BLaER1 (cell line): ENCODE measurements around the gene SPDYE6.
A peak's percentile ranks its signal among the peaks of the same experiment; 100 is the strongest.
"Not testable (repeated sequence)": the region's sequence is repeated elsewhere in the genome, so short reads cannot be mapped to it uniquely, and the experiment has no call there.

Experiments
- H3K27ac ChIP-seq: shearing (Covaris generic); formaldehyde crosslinking; 2 replicates; pipeline ENCODE4 v1.8.1; 2022
- H3K27me3 ChIP-seq: shearing (Covaris generic); formaldehyde crosslinking; 2 replicates; pipeline ENCODE4 v1.8.1; 2022
- H3K36me3 ChIP-seq: shearing (Covaris generic); formaldehyde crosslinking; 2 replicates; pipeline ENCODE4 v1.8.1; 2022
- H3K4me1 ChIP-seq: shearing (Covaris generic); formaldehyde crosslinking; 2 replicates; pipeline ENCODE4 v1.8.1; 2022
- H3K4me2 ChIP-seq: shearing (Covaris generic); formaldehyde crosslinking; 2 replicates; pipeline ENCODE4 v1.8.1; 2022
- H3K4me3 ChIP-seq: shearing (Covaris generic); formaldehyde crosslinking; 2 replicates; pipeline ENCODE4 v1.8.1; 2022
- H3K9ac ChIP-seq: shearing (Covaris generic); formaldehyde crosslinking; 2 replicates; pipeline ENCODE4 v1.8.1; 2022
- H3K9me3 ChIP-seq: shearing (Covaris generic); formaldehyde crosslinking; 2 replicates; pipeline ENCODE4 v1.8.1; 2022
- H4K20me1 ChIP-seq: shearing (Covaris generic); formaldehyde crosslinking; 2 replicates; pipeline ENCODE4 v1.8.1; 2022
- Cebpa-rat ChIP-seq: shearing (Covaris generic); IDR thresholded peaks from 2 replicates; pipeline ENCODE4 v1.8.1; 2022

The SPDYE6 gene

GRCh38 chr7:102340599-102341368, 15.5 kb downstream of the SPDYE6 start:
- H4K20me1 ChIP-seq, H3K36me3 ChIP-seq, H3K9me3 ChIP-seq, H3K27me3 ChIP-seq, H3K4me3 ChIP-seq, H3K27ac ChIP-seq, H3K9ac ChIP-seq: not testable (repeated sequence)
- Histone ChIP-seq H3K4me2 (peak overlapping the region; percentile 32), H3K4me1 (peaks cover 12% of the 10 kb centered on the region)

- H3K4me1 ChIP-seq, result peaks cover 18% of the 10 kb centered on the region
- not testable (repeated sequence) for H3K9ac ChIP-seq, H3K9me3 ChIP-seq, H3K27me3 ChIP-seq, H3K36me3 ChIP-seq, H4K20me1 ChIP-seq, H3K4me2 ChIP-seq, H3K4me3 ChIP-seq, H3K27ac ChIP-seq
Measured at GRCh38 chr7:102337420-102337819, 18.8 kb downstream of the SPDYE6 start.

- not testable (repeated sequence) for H3K36me3 ChIP-seq, H3K4me3 ChIP-seq, H4K20me1 ChIP-seq, H3K27ac ChIP-seq, H3K27me3 ChIP-seq, H3K9ac ChIP-seq, H3K4me2 ChIP-seq, H3K9me3 ChIP-seq
- H3K4me1 ChIP-seq, result peaks cover 22% of the 10 kb centered on the region
Measured at GRCh38 chr7:102337002-102337401, 19.2 kb downstream of the SPDYE6 start.

- not testable (repeated sequence) for H3K4me3 ChIP-seq, H3K36me3 ChIP-seq, H4K20me1 ChIP-seq, H3K9ac ChIP-seq, H3K27ac ChIP-seq, H3K27me3 ChIP-seq, H3K9me3 ChIP-seq, H3K4me2 ChIP-seq
- peaks cover 29% of the 10 kb centered on the region for H3K4me1 ChIP-seq
Measured at GRCh38 chr7:102335574-102335973, 20.7 kb downstream of the SPDYE6 start.

GRCh38 chr7:102330666-102331460, 25.4 kb downstream of the SPDYE6 start:
- Histone ChIP-seq H3K9ac (peak overlapping the region; percentile 26; the same call in 1 of the 2 replicates), H3K4me2 (peak overlapping the region; percentile 76), H3K4me1 (peaks cover 36% of the 10 kb centered on the region), H3K27ac (peak overlapping the region; percentile 39; the same call in 1 of the 2 replicates)
- not testable (repeated sequence) for H3K9me3 ChIP-seq, H3K4me3 ChIP-seq, H3K36me3 ChIP-seq, H3K27me3 ChIP-seq, H4K20me1 ChIP-seq

- not testable (repeated sequence) for H3K9me3 ChIP-seq, H3K4me3 ChIP-seq, H3K4me2 ChIP-seq, H3K9ac ChIP-seq, H3K27me3 ChIP-seq, H3K27ac ChIP-seq, H4K20me1 ChIP-seq, H3K36me3 ChIP-seq
- H3K4me1 ChIP-seq, result peaks cover 36% of the 10 kb centered on the region
Measured at GRCh38 chr7:102329366-102329765, 26.9 kb downstream of the SPDYE6 start.

DNA sequence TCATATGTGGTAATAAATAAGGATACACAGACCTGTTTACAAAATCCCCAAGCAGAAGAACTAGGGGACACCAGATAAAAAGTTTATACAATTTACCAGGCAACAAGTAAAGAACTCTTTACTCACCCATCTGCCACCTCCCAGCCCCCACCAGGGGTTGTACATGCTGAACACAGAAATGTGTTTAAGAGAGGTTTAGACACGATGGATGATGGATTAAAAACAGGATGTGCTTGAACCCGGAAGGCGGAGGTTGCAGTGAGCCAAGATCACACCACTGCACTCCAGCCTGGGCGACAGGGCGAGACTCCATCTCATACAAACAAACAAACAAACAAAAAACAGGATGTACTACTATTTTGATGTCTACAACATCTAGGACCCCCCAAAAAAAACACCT, 27.4 kb downstream of the SPDYE6 start:
- H3K9me3 ChIP-seq, H4K20me1 ChIP-seq, H3K27ac ChIP-seq, H3K9ac ChIP-seq, H3K27me3 ChIP-seq, H3K36me3 ChIP-seq, H3K4me3 ChIP-seq: not testable (repeated sequence)
- Histone ChIP-seq H3K4me2 (peak overlapping the region; percentile 8; the same call in 1 of the 2 replicates), H3K4me1 (peaks cover 36% of the 10 kb centered on the region)

DNA sequence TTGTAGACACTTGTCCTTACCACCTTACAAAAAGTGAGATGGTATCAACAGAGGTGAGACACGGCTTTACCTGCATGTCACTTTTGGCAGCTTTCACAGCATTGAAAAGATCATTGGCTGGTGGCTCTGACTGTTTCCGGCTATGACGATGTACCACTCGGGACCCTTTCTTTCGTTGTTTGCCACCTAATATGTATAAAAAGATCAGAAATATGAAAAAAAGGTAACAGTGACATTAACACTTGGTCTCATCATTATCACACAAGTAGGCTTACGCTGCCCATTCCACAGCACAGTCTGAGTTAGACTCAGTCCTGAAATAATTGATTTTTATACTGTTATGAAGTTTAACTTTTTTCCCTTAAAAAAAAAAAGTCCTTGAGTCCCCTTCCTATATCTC, 29.1 kb downstream of the SPDYE6 start:
- not testable (repeated sequence) for H3K9me3 ChIP-seq, H3K36me3 ChIP-seq, H3K4me2 ChIP-seq, H3K27me3 ChIP-seq, H3K27ac ChIP-seq, H4K20me1 ChIP-seq, H3K4me3 ChIP-seq, H3K9ac ChIP-seq
- peaks cover 36% of the 10 kb centered on the region for H3K4me1 ChIP-seq

GRCh38 chr7:102326157-102326889, 29.9 kb downstream of the SPDYE6 start:
- no peak overlapping the region for H3K4me3 ChIP-seq
- H3K4me2 ChIP-seq, result no peak overlapping the region
- peaks cover 8% of the 10 kb centered on the region for H3K27me3 ChIP-seq
- H3K36me3 ChIP-seq, result no peaks in the 10 kb centered on the region
- H3K9me3 ChIP-seq, result no peaks in the 10 kb centered on the region
- no peak overlapping the region for H3K9ac ChIP-seq
- H3K4me1 ChIP-seq, result peaks cover 36% of the 10 kb centered on the region
- no peak overlapping the region for H3K27ac ChIP-seq
- H4K20me1 ChIP-seq, result no peaks in the 10 kb centered on the region
- no peak for TF ChIP-seq Cebpa-rat

DNA sequence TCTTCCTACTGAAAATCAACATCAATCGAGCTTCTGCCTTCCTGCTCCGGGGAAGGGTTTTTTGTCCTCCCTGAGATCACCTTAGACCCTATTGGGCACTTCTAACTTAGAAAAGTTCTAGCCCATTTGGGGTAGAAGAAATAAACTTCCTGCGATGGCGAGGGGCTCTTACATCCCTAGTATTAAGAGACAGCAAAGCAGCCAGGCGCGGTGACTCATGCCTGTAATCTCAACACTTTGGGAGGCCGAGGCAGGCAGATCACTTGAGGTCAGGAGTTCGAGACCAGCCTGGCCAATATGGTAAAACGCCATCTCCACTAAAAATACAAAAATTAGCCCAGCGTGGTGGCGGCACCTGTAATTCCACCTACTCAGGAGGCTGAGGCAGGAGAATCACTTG, 31.1 kb downstream of the SPDYE6 start:
- not testable (repeated sequence) for H3K9me3 ChIP-seq, H3K27ac ChIP-seq, H3K9ac ChIP-seq, H4K20me1 ChIP-seq, H3K36me3 ChIP-seq, H3K4me2 ChIP-seq, H3K4me3 ChIP-seq
- H3K27me3 ChIP-seq, result peaks cover 14% of the 10 kb centered on the region
- peaks cover 38% of the 10 kb centered on the region for H3K4me1 ChIP-seq
